NB4 (cell line): ENCODE results near the gene CENPF.

Experiments used
- CTCF ChIP-seq: IDR thresholded peaks from one replicate; pipeline ENCODE4 v1.5.1; 2012; ENCODE audit warnings: low read depth, low read length
- POLR2A ChIP-seq: IDR thresholded peaks from 2 replicates; pipeline ENCODE4 v1.6.1; 2011; ENCODE audit warnings: mild to moderate bottlenecking; ENCODE audit not compliant: insufficient read length; ENCODE audit errors: extremely low read depth

- TF ChIP-seq CTCF = no peak
- TF ChIP-seq POLR2A = no peak
Observed at GRCh38 chr1:214643030-214643429, 40.0 kb downstream of the CENPF start.
